Right atrium auricular region (tissue), 2 donors: ENCODE results near the gene ARL8B. TPM values are rescaled to one million over a fixed set of nuclear protein-coding genes. Genes with fewer than 3 reads are reported as not detected.

Source experiments
- DNase-seq: peaks from one replicate; pipeline ENCODE4 v3.0.0-alpha.2; 2019; ENCODE audit warnings: low spot score
- H3K27ac ChIP-seq, 2 donors: fragments of 200-600 bp; sonication (generic); 1 replicate in 1 of 2; 2 replicates in 1 of 2; pipeline ENCODE4 v1.5.1; 2016 to 2019
- H3K27me3 ChIP-seq, 2 donors: fragments of 200-600 bp; sonication (generic); one replicate each; pipeline versions ENCODE4 v1.5.1 to v1.6.0; 2017 to 2019
- H3K36me3 ChIP-seq: fragments of 200-600 bp; sonication (generic); one replicate; pipeline ENCODE4 v1.5.1; 2016
- H3K4me1 ChIP-seq, 2 donors: fragments of 200-600 bp; sonication (generic); one replicate each; pipeline versions ENCODE4 v1.5.1 to v1.6.0; 2017 to 2019
- H3K4me3 ChIP-seq, 2 donors: fragments of 200-600 bp; sonication (generic); 1 replicate in 1 of 2; 2 replicates in 1 of 2; pipeline ENCODE4 v1.5.1; 2017 to 2019; ENCODE audit warnings: mild to moderate bottlenecking in 1 of 2, moderate library complexity in 1 of 2
- H3K9me3 ChIP-seq, 2 donors: fragments of 200-600 bp; sonication (generic); one replicate each; pipeline ENCODE4 v1.5.1; 2019
- CTCF ChIP-seq, 2 donors: fragments of 200-600 bp; sonication (generic); IDR thresholded peaks; one replicate each; pipeline ENCODE4 v1.5.1; 2019; ENCODE audit warnings: antibody characterized with exemption in 2 of 2
- total RNA-seq, 2 donors: library from RNA; depleted of rRNA; stranded (reverse); fragments of >200 nt; gene quantifications; one replicate each; pipeline ENCODE4 v1.1.0, GENCODE V29; 2016

The ARL8B gene
- total RNA-seq, 2 donors from 2014 or later: 33.9 to 35.6 TPM

GRCh38 chr3:5093731-5094130 lies 28.4 kb upstream of the ARL8B start:
- Histone ChIP-seq H3K36me3 (no peaks in the 10 kb centered on the region), H3K9me3 (no peaks in the 10 kb centered on the region), H3K27me3 (no peaks in the 10 kb centered on the region), H3K4me1 (peaks cover 0 to 12% of the 10 kb centered on the region in 2 donors), H3K4me3 (no peak overlapping the region), H3K27ac (no peak overlapping the region)
- DNase-seq: no peak
- TF ChIP-seq CTCF (IDR thresholded peaks at IDR 0.05): no peak

GRCh38 chr3:5095886-5096285 lies 26.2 kb upstream of the ARL8B start:
- peak overlapping the region; percentile 38 to 56 for H3K27ac ChIP-seq
- H3K36me3 ChIP-seq: no peaks in the 10 kb centered on the region
- no peaks in the 10 kb centered on the region for H3K9me3 ChIP-seq
- no peaks in the 10 kb centered on the region for H3K27me3 ChIP-seq
- peak overlapping the region; percentile 23 to 38 for H3K4me3 ChIP-seq
- DNase-seq: no peak
- TF ChIP-seq CTCF (IDR thresholded peaks at IDR 0.05): peak in 1 of 2 donors; percentile 30
- peaks cover 0 to 12% of the 10 kb centered on the region in 2 donors for H3K4me1 ChIP-seq

GRCh38 chr3:5096336-5097008 lies 25.6 kb upstream of the ARL8B start:
- Histone ChIP-seq H3K36me3 (no peaks in the 10 kb centered on the region), H3K4me3 (peak overlapping the region; percentile 23 to 38), H3K27ac (peak overlapping the region; percentile 38 to 56), H3K27me3 (no peaks in the 10 kb centered on the region), H3K9me3 (no peaks in the 10 kb centered on the region), H3K4me1 (peaks cover 0 to 12% of the 10 kb centered on the region in 2 donors)
- TF ChIP-seq CTCF (IDR thresholded peaks at IDR 0.05): no peak
- DNase-seq: no peak

GRCh38 chr3:5098346-5098745 lies 23.7 kb upstream of the ARL8B start:
- no peak for DNase-seq
- Histone ChIP-seq H3K4me1 (peaks cover 0 to 12% of the 10 kb centered on the region in 2 donors), H3K4me3 (no peak overlapping the region), H3K9me3 (no peaks in the 10 kb centered on the region), H3K36me3 (no peaks in the 10 kb centered on the region), H3K27me3 (no peaks in the 10 kb centered on the region), H3K27ac (no peak overlapping the region)
- TF ChIP-seq CTCF (IDR thresholded peaks at IDR 0.05): no peak

GRCh38 chr3:5102532-5102931 lies 19.6 kb upstream of the ARL8B start:
- Histone ChIP-seq H3K4me3 (no peak overlapping the region), H3K36me3 (no peaks in the 10 kb centered on the region), H3K9me3 (no peaks in the 10 kb centered on the region), H3K27me3 (no peaks in the 10 kb centered on the region), H3K27ac (no peak overlapping the region), H3K4me1 (no peaks in the 10 kb centered on the region)
- DNase-seq: no peak
- TF ChIP-seq CTCF (IDR thresholded peaks at IDR 0.05): no peak

- DNase-seq: no peak
- H3K27me3 ChIP-seq: no peaks in the 10 kb centered on the region
- H3K9me3 ChIP-seq: no peaks in the 10 kb centered on the region
- no peak for TF ChIP-seq CTCF (IDR thresholded peaks at IDR 0.05)
- no peaks in the 10 kb centered on the region for H3K36me3 ChIP-seq
- H3K4me3 ChIP-seq: no peak overlapping the region
- no peak overlapping the region for H3K27ac ChIP-seq
- H3K4me1 ChIP-seq: no peaks in the 10 kb centered on the region
These were observed 18.3 kb upstream of the ARL8B start for GRCh38 chr3:5103743-5104142.
